Liver (tissue), 3 donors: ENCODE measurements around the gene INPP5B.

Experiments used
- CTCF ChIP-seq: fragments of 150-350 bp; IDR thresholded peaks from 2 replicates; pipeline ENCODE4 v1.5.1; 2017; ENCODE audit warnings: improper control_type of control experiment, low read depth, low read length; ENCODE audit not compliant: missing input control
- NR2F2 ChIP-seq: IDR thresholded peaks from 2 replicates; pipeline ENCODE4 v1.6.1; 2016; ENCODE audit warnings: antibody characterized with exemption
- RAD21 ChIP-seq, 2 donors: IDR thresholded peaks; 2 replicates each; pipeline ENCODE4 v1.6.1; 2016; ENCODE audit warnings: antibody characterized with exemption in 2 of 2, mild to moderate bottlenecking in 2 of 2
- TAF1 ChIP-seq: conservative IDR thresholded peaks from 2 replicates; pipeline ENCODE4 v1.6.1; 2016; ENCODE audit warnings: antibody characterized with exemption, mild to moderate bottlenecking
- YY1 ChIP-seq: IDR thresholded peaks from 2 replicates; pipeline ENCODE4 v1.6.1; 2016; ENCODE audit warnings: antibody characterized with exemption, mild to moderate bottlenecking
- TF ChIP-seq, protein P1 (sequence below): IDR thresholded peaks from 2 replicates; pipeline ENCODE4 v1.6.1; 2016; ENCODE audit warnings: antibody characterized with exemption
- TF ChIP-seq, protein P2 (sequence below): IDR thresholded peaks from 2 replicates; pipeline ENCODE4 v1.6.1; 2016; ENCODE audit warnings: antibody characterized with exemption, mild to moderate bottlenecking
- donor health status: healthy.
- donor health status: healthy.

DNA sequence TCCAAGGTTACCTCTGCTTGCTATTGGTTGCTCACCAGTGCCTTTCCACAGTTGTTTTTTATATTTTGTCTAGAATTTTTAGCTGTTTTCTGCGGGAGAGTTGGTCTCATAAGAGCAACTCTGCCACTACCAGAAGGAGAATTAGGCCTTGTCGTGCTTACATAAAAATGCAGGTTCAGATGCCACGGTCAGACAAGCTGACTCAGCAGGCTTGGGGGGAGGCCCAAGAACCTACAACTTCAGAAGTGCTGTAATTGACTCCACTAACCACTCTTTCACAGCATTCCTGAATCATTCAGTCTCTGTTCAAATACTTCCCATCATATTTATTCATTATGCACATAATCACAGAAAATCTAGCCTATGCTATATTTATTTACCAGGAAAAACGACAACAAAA, 115.7 kb downstream of the INPP5B start:
- no peak for TF ChIP-seq NR2F2
- TF ChIP-seq CTCF = no peak
- TF ChIP-seq, protein P1, sequence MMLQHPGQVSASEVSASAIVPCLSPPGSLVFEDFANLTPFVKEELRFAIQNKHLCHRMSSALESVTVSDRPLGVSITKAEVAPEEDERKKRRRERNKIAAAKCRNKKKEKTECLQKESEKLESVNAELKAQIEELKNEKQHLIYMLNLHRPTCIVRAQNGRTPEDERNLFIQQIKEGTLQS = no peak
- TF ChIP-seq TAF1 = no peak
- TF ChIP-seq, protein P2, sequence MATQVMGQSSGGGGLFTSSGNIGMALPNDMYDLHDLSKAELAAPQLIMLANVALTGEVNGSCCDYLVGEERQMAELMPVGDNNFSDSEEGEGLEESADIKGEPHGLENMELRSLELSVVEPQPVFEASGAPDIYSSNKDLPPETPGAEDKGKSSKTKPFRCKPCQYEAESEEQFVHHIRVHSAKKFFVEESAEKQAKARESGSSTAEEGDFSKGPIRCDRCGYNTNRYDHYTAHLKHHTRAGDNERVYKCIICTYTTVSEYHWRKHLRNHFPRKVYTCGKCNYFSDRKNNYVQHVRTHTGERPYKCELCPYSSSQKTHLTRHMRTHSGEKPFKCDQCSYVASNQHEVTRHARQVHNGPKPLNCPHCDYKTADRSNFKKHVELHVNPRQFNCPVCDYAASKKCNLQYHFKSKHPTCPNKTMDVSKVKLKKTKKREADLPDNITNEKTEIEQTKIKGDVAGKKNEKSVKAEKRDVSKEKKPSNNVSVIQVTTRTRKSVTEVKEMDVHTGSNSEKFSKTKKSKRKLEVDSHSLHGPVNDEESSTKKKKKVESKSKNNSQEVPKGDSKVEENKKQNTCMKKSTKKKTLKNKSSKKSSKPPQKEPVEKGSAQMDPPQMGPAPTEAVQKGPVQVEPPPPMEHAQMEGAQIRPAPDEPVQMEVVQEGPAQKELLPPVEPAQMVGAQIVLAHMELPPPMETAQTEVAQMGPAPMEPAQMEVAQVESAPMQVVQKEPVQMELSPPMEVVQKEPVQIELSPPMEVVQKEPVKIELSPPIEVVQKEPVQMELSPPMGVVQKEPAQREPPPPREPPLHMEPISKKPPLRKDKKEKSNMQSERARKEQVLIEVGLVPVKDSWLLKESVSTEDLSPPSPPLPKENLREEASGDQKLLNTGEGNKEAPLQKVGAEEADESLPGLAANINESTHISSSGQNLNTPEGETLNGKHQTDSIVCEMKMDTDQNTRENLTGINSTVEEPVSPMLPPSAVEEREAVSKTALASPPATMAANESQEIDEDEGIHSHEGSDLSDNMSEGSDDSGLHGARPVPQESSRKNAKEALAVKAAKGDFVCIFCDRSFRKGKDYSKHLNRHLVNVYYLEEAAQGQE = no peak
- no peak for TF ChIP-seq RAD21 (IDR thresholded peaks at IDR 0.05)
- TF ChIP-seq YY1 = no peak
